Stimulated activated CD8-positive, alpha-beta memory T cell treated with anti-CD3 and anti-CD28 coated beads, Interleukin-4, amount 100 ng/mL, for 48 hours (primary cell): ENCODE data around the gene PAF1.
A peak's percentile ranks its signal among the peaks of the same experiment; 100 is the strongest.
"Not testable (repeated sequence)": the region's sequence is repeated elsewhere in the genome, so short reads cannot be mapped to it uniquely, and the experiment has no call there.

Source experiments
- DNase-seq: peaks from one replicate; pipeline ENCODE4 v3.0.0-alpha.2; 2020

PAF1 gene

DNA sequence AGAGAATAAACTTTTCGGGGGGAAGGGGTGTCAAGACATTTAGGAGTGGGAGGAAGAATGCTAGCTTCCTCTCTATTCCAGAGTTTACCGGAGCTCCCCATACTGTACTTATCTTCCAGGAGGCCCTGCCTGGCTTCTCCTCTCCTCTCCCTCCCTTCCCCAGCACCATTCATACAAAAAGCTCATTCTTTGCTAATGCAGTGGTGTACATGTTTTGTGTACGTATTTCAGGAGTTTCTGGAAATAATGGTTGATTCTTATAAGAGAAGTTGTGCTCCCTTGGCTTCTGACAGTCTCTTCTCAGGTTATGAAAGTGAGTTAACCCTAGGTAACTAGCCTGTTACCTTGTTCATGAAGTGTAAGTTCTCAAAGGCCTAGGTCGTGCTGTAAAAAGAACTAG is 41.6 kb downstream of the PAF1 start:
- no peak for DNase-seq

DNA sequence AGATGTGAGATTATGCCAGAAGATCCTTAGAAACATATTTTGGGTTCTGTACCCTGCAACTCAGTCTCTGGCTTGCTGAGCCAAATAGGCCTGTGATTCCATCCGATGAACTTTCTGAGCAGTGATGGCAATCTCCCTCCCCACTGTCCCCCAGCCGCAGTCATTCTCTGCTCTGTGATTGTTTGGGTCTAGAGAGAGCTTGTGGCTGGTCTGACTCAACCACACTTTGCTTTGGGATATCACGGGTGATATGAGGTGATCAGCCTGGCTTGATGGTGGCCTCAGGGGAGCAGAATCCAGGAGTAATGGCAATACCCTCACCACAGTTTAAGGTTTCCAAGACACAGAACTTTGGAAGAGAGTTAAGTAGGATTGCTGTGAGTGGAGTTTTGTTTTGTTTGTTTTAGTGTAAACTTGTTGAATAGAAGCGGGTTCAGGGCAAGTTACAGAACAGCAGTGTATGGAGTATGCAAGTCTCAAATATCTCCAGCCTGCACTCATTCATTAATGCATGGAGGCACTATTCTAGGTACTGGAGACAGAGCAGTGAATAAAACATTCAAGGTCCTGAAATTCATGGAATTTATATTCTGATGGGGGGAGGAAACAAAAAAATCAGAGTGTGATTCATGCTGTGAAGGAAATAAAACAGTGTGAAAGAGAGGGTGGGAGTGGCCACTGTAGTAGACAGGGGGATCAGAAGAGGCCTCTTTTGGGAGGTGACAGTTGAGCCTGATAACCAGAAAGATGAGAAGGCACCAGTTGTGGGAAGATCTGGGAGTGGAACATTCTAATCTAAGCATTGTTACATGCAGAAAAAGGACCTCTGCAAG is 43.4 kb downstream of the PAF1 start:
- no peak for DNase-seq

DNA sequence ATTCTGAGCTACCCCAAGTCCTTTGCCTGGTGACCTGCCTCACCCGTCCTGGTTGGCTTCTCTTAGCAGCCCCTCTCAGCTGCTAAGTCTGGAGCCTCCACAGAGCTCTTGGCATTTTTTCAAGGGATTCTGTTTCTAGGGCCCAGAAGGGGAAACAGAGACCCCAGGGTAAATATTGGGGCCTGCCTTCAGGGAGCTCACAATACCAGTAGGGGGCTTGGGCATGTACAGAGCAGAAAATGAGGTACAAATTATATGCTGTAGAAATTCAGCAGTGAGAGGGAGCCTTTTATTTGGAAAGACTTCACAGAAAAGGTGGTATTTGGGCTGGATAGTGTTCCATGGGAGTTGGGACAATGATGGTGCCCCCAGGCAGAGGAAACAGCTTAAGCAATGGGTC is 45.0 kb downstream of the PAF1 start:
- DNase-seq, result no peak

DNA sequence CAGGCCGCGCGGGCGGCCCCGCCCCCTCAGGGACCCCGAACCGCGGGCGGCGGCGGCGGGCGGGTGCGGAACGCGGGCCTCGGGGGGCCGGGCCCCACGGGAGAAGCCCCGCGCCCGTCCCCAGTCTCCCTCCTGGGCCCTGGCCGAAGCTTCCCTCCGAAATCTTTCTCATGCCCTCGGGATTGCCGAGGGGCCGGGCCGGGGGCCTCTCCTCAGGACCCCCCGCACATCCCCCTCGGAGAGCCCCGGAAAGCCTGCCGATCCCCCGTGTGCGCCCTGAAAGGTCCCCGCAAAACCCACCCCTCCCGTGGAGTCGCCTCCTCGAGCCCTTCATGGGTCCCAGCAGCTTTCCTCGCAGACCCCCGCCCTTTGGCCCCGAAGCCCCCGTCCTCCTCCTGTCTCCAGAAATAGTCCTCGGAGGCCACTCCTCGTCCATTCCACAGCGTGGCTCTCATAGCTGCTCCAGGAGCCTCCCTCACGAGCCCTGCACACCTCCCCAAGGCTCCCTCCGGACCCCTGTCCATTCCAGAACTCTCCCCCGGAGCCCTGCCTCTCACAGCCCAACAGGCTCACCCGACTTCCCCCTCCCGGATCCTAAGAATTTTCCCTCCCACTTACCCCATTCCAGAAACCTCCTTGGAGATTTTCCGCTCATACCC is 48.1 kb downstream of the PAF1 start:
- DNase-seq, result no peak

DNA sequence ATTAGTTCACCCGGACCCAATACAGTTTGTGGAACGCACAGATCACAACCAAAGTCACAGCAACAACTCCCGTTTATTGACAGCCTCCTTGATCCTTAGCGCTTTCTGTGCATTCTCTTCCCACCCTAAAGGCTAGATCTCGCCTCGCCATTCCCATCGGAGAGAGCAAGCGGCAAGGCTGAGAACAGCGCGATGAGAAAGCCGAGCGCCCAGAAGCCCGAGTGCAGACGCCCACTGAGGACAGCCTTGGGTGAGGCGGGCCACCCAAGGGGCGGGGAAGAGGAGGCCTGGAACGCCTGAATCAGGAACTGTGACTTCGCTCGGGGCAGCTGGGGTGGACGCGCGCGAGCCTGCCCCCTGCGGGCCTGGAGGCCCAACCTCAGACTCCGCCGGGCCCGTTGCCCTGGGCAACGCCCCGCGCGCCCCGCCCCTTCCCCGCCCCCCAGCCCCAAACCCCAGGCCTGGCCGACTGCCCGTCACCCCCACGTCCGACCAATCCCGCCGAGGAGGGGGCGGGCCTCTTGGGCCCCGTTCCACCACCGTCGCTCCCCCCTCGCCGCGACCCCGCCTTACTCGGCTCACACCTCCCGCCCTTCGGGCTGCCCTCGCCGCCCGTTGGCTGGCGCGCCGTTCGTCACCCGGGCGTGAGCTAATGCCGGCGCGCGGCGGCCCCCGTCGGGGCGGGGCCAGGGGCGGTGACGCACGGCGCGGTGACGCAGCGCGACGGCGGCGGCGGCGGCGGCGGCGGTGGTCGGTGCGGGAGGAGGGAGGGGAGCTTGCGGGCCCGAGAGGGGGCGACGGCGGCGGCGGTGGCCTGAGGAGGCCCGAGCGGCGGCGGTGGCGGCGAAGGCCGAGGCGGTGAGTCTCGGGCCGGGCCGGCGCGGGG is 48.9 kb downstream of the PAF1 start, which contains the start of gene SAMD4B:
TSS of gene SAMD4B (plus strand) at position 703 of the 886 bp plus-strand sequence. CDS start 14,473 bp downstream, outside the sequence.
- peak; percentile 98 for DNase-seq

DNA sequence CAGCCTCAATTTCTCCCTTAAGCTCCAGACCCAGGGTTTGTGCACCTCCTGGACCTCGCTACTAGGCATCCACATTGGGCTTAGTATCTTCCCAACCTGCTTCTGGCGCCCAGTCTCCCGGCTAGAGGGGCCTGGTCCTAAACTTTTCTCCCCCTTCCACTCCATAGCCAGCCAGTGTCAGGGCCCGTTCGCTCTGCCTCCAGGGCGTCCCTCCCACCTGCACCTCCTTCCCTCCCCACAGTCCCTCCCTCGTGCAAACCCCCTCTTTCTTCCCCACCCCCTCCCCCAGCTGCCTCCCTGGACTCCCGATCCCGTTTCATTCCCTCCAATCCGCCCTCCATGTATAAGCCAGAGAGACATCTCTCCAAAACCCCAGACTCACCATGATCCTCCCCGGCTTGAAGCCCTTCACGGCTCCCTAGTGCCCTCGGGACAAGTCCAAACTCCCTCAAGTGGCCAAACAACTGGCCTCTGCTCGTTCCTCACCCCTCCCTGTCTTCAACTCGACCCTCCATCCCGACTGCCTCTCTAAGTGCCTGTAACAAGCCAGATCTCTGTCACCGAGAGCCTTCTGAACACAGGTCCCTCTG is 49.7 kb downstream of the PAF1 start:
- peak; percentile 44 for DNase-seq

DNA sequence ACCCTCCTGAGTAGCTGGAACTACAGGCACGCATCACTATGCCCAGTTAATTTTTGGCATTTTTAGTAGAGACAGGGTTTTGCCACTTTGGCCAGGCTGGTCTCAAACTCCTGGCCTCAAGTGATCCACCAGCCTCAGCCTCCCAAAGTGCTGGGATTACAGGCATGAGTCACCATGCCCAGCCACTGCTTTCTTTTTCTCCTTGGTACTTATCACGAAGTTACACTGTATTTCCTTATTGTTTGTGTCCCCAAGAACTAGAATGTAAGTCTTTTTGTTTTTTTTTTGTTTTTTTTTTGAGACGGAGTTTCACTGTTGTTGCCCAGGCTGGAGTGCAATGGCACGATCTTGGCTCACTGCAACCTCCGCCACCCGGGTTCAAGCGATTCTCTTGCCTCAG is 50.8 kb downstream of the PAF1 start:
- not testable (repeated sequence) for DNase-seq

DNA sequence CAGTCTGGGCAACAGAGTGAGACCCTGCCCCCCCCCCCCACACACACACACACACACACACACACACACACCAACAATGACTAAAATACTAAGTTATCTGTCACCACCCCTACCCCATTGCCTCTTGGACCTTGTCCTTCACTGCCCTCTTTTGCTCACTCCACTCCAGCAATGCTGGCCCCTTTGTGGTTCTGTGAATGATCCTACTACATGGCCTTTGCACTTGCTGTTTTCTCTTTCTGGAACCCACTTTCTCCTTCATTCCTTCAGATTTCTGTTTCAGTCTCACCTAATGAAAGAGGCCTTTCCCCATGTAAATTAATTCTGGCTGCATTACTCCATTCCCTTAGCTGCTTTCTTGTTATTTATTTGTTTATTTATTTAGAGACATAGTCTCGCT is 51.2 kb downstream of the PAF1 start:
- DNase-seq, result no peak

DNA sequence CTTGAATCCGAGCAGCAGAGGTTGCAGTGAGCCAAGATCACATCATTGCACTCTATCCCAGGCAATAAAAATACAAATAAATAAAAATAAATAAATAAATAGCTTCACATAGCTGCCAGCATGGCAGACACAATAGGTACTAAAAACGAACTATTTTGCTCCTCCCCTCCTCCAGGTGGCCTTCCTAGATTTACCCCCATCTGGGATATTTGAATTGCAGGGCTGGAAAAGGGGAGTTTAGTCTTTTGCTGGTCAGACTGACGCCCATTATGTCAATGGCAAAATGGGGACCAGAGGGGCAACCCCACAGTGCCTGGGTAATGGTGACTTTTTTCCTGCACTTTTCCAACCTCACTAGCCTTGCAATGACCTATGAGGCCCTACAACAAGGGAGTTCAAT is 54.4 kb downstream of the PAF1 start:
- no peak for DNase-seq
